ENCODE results near the gene RNASE4.

RNASE4 gene

DNA sequence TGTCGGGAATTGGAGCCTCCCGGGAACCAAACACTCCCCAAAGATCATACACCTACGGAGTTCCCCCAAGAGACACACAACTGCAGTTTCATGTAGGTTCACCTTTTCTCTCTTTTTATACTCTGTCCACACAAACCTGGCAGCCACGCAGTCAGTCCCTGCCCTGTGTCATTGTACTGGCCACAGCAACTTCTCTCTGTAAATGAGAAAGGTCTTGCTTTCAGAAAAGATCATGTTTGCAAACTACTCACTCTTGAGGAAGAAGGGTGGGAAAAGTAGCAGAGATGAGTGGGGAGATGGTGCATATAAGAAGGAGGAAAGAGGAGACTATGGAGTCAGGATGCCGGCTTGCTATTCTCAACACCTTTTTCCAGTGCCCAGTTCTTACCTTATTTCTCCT is 14.6 kb downstream of the RNASE4 start:
- no peak for TF ChIP-seq TAF1 (IDR thresholded peaks at IDR 0.05; ENCODE audit: borderline replicate concordance, insufficient read depth, low read length)
- TF ChIP-seq FOXP2 (optimal IDR thresholded peaks at IDR 0.05; ENCODE audit: borderline replicate concordance, extremely low read depth, extremely low read length, insufficient read depth) = no peak
- TF ChIP-seq, protein P1, sequence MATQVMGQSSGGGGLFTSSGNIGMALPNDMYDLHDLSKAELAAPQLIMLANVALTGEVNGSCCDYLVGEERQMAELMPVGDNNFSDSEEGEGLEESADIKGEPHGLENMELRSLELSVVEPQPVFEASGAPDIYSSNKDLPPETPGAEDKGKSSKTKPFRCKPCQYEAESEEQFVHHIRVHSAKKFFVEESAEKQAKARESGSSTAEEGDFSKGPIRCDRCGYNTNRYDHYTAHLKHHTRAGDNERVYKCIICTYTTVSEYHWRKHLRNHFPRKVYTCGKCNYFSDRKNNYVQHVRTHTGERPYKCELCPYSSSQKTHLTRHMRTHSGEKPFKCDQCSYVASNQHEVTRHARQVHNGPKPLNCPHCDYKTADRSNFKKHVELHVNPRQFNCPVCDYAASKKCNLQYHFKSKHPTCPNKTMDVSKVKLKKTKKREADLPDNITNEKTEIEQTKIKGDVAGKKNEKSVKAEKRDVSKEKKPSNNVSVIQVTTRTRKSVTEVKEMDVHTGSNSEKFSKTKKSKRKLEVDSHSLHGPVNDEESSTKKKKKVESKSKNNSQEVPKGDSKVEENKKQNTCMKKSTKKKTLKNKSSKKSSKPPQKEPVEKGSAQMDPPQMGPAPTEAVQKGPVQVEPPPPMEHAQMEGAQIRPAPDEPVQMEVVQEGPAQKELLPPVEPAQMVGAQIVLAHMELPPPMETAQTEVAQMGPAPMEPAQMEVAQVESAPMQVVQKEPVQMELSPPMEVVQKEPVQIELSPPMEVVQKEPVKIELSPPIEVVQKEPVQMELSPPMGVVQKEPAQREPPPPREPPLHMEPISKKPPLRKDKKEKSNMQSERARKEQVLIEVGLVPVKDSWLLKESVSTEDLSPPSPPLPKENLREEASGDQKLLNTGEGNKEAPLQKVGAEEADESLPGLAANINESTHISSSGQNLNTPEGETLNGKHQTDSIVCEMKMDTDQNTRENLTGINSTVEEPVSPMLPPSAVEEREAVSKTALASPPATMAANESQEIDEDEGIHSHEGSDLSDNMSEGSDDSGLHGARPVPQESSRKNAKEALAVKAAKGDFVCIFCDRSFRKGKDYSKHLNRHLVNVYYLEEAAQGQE (IDR thresholded peaks at IDR 0.05; ENCODE audit: insufficient read depth in 1 of 2, low read depth in 2 of 2, low read length in 2 of 2) = no peak
- TF ChIP-seq POLR2AphosphoS5 (IDR thresholded peaks at IDR 0.05; ENCODE audit: low read depth, low read length) = no peak
- no peak for TF ChIP-seq SIN3A (IDR thresholded peaks at IDR 0.05; ENCODE audit: borderline replicate concordance, insufficient read depth, low read length)

DNA sequence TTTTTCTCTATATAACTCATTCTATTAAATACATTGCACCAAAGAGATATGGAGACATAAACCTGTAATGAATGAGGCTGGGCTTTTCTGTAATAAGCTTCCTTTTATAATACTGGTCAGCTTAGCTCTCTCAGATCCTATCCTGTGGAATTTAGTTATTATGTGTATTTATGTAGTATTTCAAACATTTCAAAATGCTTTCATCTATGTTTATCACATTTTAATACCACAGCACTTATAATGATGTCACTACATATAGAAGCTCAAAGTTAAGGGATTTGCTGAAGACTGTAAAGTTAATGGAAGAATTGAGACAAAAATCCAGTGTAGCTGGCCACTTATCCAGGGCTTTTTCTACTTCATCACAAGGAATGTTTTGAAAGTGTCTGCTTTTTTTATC is 15.6 kb downstream of the RNASE4 start:
- TF ChIP-seq TAF1 (IDR thresholded peaks at IDR 0.05; ENCODE audit: borderline replicate concordance, insufficient read depth, low read length) (no peak), POLR2AphosphoS5 (IDR thresholded peaks at IDR 0.05; ENCODE audit: low read depth, low read length) (no peak), FOXP2 (optimal IDR thresholded peaks at IDR 0.05; ENCODE audit: borderline replicate concordance, extremely low read depth, extremely low read length, insufficient read depth) (no peak), SIN3A (IDR thresholded peaks at IDR 0.05; ENCODE audit: borderline replicate concordance, insufficient read depth, low read length) (no peak)
- TF ChIP-seq, protein P1 (IDR thresholded peaks at IDR 0.05; ENCODE audit: insufficient read depth in 1 of 2, low read depth in 2 of 2, low read length in 2 of 2) = no peak

DNA sequence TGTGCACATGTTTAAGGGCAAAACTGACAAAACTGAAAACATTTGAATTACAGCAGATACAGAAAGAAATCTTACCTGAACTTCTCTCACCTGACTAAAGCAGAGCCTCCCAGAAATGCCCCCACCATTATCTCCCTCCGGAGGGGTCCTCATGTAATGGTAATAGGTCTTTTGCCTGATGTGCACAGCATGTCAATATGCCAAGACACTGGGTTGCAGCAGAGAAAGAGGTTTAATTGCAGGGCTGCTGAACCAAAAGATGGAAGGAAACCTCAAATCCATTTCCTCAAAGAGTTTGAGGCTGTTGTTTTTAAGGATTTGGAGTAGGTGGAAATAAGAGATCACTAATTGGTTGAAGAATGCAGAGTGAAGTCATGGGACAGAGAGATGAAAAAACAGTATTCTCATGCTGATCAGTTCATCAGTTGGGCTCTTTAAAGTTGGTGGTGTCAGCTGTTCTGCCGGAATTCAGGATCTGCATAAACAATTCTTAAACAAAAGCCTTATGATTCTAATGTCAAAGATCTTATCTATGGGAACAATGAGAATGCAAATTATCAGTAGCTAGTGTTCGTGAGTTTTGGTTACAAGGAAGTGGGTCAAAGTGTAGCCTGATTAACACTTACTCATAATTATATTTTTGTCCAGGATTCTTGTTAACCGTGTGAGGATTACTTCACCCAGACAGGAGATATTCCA is 22.4 kb downstream of the RNASE4 start:
- TF ChIP-seq FOXP2 (optimal IDR thresholded peaks at IDR 0.05; ENCODE audit: borderline replicate concordance, extremely low read depth, extremely low read length, insufficient read depth) (no peak), TAF1 (IDR thresholded peaks at IDR 0.05; ENCODE audit: borderline replicate concordance, insufficient read depth, low read length) (no peak), POLR2AphosphoS5 (IDR thresholded peaks at IDR 0.05; ENCODE audit: low read depth, low read length) (no peak), SIN3A (IDR thresholded peaks at IDR 0.05; ENCODE audit: borderline replicate concordance, insufficient read depth, low read length) (no peak)
- TF ChIP-seq, protein P1 (IDR thresholded peaks at IDR 0.05; ENCODE audit: insufficient read depth in 1 of 2, low read depth in 2 of 2, low read length in 2 of 2) = no peak

DNA sequence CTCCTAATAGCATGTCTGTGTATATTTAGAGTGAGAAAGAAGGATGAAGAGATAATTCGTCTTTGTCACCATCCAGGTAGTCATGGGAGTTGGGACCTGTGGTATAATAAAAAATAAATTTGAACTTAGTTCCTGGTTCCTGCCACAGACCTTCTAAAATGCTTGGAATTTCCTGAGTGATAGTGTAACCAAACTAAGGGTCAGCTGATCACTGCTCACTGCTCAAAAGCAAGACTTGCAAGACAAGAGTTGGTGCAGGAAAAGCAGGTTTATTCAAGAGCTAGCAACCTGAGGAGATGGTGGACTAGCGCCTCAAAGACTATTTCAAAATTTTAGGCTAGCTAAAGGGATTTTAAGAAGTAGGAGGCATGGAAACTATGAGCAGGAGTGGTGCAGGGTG is 23.3 kb downstream of the RNASE4 start:
- TF ChIP-seq FOXP2 (optimal IDR thresholded peaks at IDR 0.05; ENCODE audit: borderline replicate concordance, extremely low read depth, extremely low read length, insufficient read depth) (no peak), TAF1 (IDR thresholded peaks at IDR 0.05; ENCODE audit: borderline replicate concordance, insufficient read depth, low read length) (no peak), POLR2AphosphoS5 (IDR thresholded peaks at IDR 0.05; ENCODE audit: low read depth, low read length) (no peak), SIN3A (IDR thresholded peaks at IDR 0.05; ENCODE audit: borderline replicate concordance, insufficient read depth, low read length) (no peak)
- TF ChIP-seq, protein P1 (IDR thresholded peaks at IDR 0.05; ENCODE audit: insufficient read depth in 1 of 2, low read depth in 2 of 2, low read length in 2 of 2) = no peak
